WTC11 (cell line): ENCODE results near the gene HACD1. TPM values are rescaled to one million over a fixed set of nuclear protein-coding genes. Genes with fewer than 3 reads are reported as not detected.
A peak's percentile ranks its signal among the peaks of the same experiment; 100 is the strongest.

Experiments used
- ATAC-seq: fragments of 200-7000 bp; cut with Tn5 transposase; 2 replicates; pipeline ENCODE4 v1.10.0; 2021; ENCODE audit warnings: mild to moderate bottlenecking, moderate library complexity
- CTCF ChIA-PET: fragments of 300-600 bp; sonication (Branson Sonifier 250); formaldehyde crosslinking; loops from one replicate; lab custom pipeline; 2021; ENCODE audit warnings: antibody characterized with exemption; lab: Charles Lee
- POLR2A ChIA-PET: fragments of 350-600 bp; sonication (Branson Sonifier 250); formaldehyde crosslinking; loops from one replicate; lab custom pipeline; 2021; ENCODE audit warnings: antibody characterized with exemption; lab: Charles Lee
- DNase-seq: peaks from one replicate; pipeline ENCODE4 v3.0.0; 2021; ENCODE audit warnings: low spot score
- H3K27ac Mint-ChIP-seq: 2 replicates; pipeline ENCODE4 v1.8.0; 2021; ENCODE audit warnings: mixed read lengths
- H3K27me3 Mint-ChIP-seq: 2 replicates; pipeline ENCODE4 v1.8.0; 2021; ENCODE audit warnings: low read depth, mild to moderate bottlenecking, moderate library complexity, mixed read lengths
- H3K36me3 Mint-ChIP-seq: 2 replicates; pipeline ENCODE4 v1.8.0; 2021; ENCODE audit warnings: mixed read lengths
- H3K4me1 Mint-ChIP-seq: 2 replicates; pipeline ENCODE4 v1.8.0; 2022; ENCODE audit warnings: mixed read lengths
- H3K4me3 Mint-ChIP-seq: 2 replicates; pipeline ENCODE4 v1.8.0; 2021; ENCODE audit warnings: mild to moderate bottlenecking, moderate library complexity, mixed read lengths
- H3K9me3 Mint-ChIP-seq: 2 replicates; pipeline ENCODE4 v1.8.0; 2021; ENCODE audit warnings: mixed read lengths
- CBFB ChIP-seq: sonication (generic); formaldehyde crosslinking; IDR thresholded peaks from 2 replicates; pipeline ENCODE4 v1.8.1; 2022; ENCODE audit warnings: mild to moderate bottlenecking, low read depth, missing genetic modification reagents
- ELF4 ChIP-seq: sonication (generic); formaldehyde crosslinking; IDR thresholded peaks from 2 replicates; pipeline ENCODE4 v1.8.1; 2022; ENCODE audit warnings: low read depth, mild to moderate bottlenecking, moderate library complexity, missing genetic modification reagents
- GABPB1 ChIP-seq: sonication (generic); formaldehyde crosslinking; IDR thresholded peaks from 2 replicates; pipeline ENCODE4 v1.8.1; 2023; ENCODE audit warnings: mild to moderate bottlenecking, missing genetic modification reagents
- GTF2I ChIP-seq: fragments of 250-450 bp; sonication (Bioruptor Pico); conservative IDR thresholded peaks from 2 replicates; pipeline ENCODE4 v1.4.0; 2021; ENCODE audit warnings: mild to moderate bottlenecking
- JUN ChIP-seq: sonication (generic); formaldehyde crosslinking; IDR thresholded peaks from 2 replicates; pipeline ENCODE4 v1.8.0; 2023; ENCODE audit warnings: mild to moderate bottlenecking, missing genetic modification reagents
- PRRX2 ChIP-seq: fragments of 250-450 bp; sonication (Bioruptor Pico); IDR thresholded peaks from 2 replicates; pipeline ENCODE4 v1.8.0; 2021; ENCODE audit warnings: mild to moderate bottlenecking
- SMAD3 ChIP-seq: sonication (generic); formaldehyde crosslinking; IDR thresholded peaks from 2 replicates; pipeline ENCODE4 v1.8.0; 2022; ENCODE audit warnings: missing genetic modification reagents, mild to moderate bottlenecking, borderline replicate concordance
- TEAD1 ChIP-seq: sonication (generic); formaldehyde crosslinking; IDR thresholded peaks from 2 replicates; pipeline ENCODE4 v1.8.0; 2022; ENCODE audit warnings: mild to moderate bottlenecking, missing genetic modification reagents
- ZBTB21 ChIP-seq: sonication (generic); formaldehyde crosslinking; IDR thresholded peaks from 2 replicates; pipeline ENCODE4 v1.8.1; 2023; ENCODE audit warnings: mild to moderate bottlenecking, missing genetic modification reagents, borderline replicate concordance
- ZNF317 ChIP-seq: sonication (generic); formaldehyde crosslinking; IDR thresholded peaks from 2 replicates; pipeline ENCODE4 v1.8.1; 2023; ENCODE audit warnings: low read depth, mild to moderate bottlenecking, moderate library complexity, missing genetic modification reagents, borderline replicate concordance
- total RNA-seq: library from RNA; stranded (reverse); gene quantifications from 3 replicates; pipeline ENCODE4 v1.2.3, GENCODE V29; 2021
- TF ChIP-seq, protein P1 (sequence below): sonication (generic); formaldehyde crosslinking; IDR thresholded peaks from 2 replicates; pipeline ENCODE4 v1.8.0; 2023; ENCODE audit warnings: mild to moderate bottlenecking, missing genetic modification reagents
- TF ChIP-seq, protein P2 (sequence below): fragments of 250-450 bp; sonication (Bioruptor Pico); IDR thresholded peaks from 2 replicates; pipeline ENCODE4 v1.9.0; 2021; ENCODE audit warnings: mild to moderate bottlenecking
- TF ChIP-seq, protein P3 (sequence below): sonication (generic); formaldehyde crosslinking; IDR thresholded peaks from 2 replicates; pipeline ENCODE4 v1.8.1; 2023; ENCODE audit warnings: mild to moderate bottlenecking, missing genetic modification reagents, moderate library complexity
- TF ChIP-seq, protein P4 (sequence below): sonication (generic); formaldehyde crosslinking; IDR thresholded peaks from 2 replicates; pipeline ENCODE4 v1.8.1; 2022; ENCODE audit warnings: low read depth, missing genetic modification reagents, borderline replicate concordance
- TF ChIP-seq, protein P5 (sequence below): sonication (generic); formaldehyde crosslinking; conservative IDR thresholded peaks from 2 replicates; pipeline ENCODE4 v1.8.1; 2022; ENCODE audit warnings: mild to moderate bottlenecking, missing genetic modification reagents
- TF ChIP-seq, protein P6 (sequence below): fragments of 250-450 bp; sonication (Bioruptor Pico); IDR thresholded peaks from 2 replicates; pipeline ENCODE4 v1.9.0; 2021; ENCODE audit warnings: mild to moderate bottlenecking, borderline replicate concordance
- TF ChIP-seq, protein P7 (sequence below): sonication (generic); formaldehyde crosslinking; IDR thresholded peaks from 2 replicates; pipeline ENCODE4 v1.8.1; 2023; ENCODE audit warnings: mild to moderate bottlenecking, missing genetic modification reagents
- TF ChIP-seq, protein P8 (sequence below): sonication (generic); formaldehyde crosslinking; IDR thresholded peaks from 2 replicates; pipeline ENCODE4 v1.8.1; 2023; ENCODE audit warnings: mild to moderate bottlenecking, moderate library complexity, missing genetic modification reagents
- TF ChIP-seq, protein P9 (sequence below): sonication (generic); formaldehyde crosslinking; IDR thresholded peaks from 2 replicates; pipeline ENCODE4 v1.8.1; 2022; ENCODE audit warnings: low read depth, mild to moderate bottlenecking, moderate library complexity, missing genetic modification reagents, borderline replicate concordance

The HACD1 gene
- total RNA-seq, 1 experiment from 2014 or later, result 18.6 TPM

DNA sequence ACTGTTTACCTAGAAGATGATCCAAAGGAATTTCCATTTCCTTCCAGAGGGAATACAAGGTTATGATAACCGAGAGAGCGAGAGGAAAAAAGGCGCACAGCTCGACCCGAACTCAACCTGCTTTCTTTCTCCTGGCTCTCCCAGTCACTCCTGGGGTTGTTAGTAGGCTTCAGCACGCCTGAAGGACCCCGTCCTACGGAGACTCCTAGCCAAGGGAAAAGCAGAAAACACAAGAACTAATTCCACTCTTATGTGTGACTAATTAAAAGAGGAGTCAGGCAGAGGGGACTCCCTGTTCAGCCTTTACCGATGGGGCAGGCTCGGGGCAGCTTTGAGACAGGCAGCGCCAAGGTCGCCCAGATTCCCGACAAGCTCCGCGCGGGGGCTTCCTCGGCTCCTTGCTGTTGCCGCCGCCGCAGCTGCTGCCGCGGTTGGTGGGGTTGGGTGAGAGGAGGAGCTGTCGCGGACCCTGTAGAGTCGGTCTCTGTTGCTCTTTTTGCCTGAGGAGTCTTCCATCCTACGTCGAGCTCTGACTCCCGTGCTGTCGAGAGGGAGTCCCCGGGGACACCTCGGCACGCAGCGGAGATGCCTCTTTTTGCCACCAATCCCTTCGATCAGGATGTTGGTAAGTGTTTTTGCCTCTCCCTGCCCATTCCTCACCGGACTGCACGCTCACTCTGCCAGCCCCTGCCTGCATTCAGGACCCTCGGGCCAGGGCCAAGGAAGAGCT, 26.7 kb upstream of the HACD1 start, which contains the start of gene STAM:
TSS of gene STAM (plus strand) at position 397 of the 730 bp plus-strand sequence. CDS start at position 586, 189 bp downstream.
- ChIA-PET POLR2A (interaction anchor here (0.6 to 2.0 kb wide), 9 partner anchors 14 to 140 kb away, joined by 3 to 20 read pairs (median 3); partner anchors contain the start of gene HACD1), CTCF (interaction anchor here (0.6 to 2.5 kb wide), 6 partner anchors 26 to 268 kb away, joined by 3 to 15 read pairs (median 8); partner anchors contain the start of gene HACD1)
- peaks cover 15% of the 10 kb centered on the region for H3K36me3 Mint-ChIP-seq
- ATAC-seq, result peak; percentile 94
- peaks cover 11% of the 10 kb centered on the region for H3K9me3 Mint-ChIP-seq
- no peaks in the 10 kb centered on the region for H3K27me3 Mint-ChIP-seq
- H3K27ac Mint-ChIP-seq, result peak within 1 kb of the TSS; percentile 100
- peak within 1 kb of the TSS; percentile 94 for H3K4me3 Mint-ChIP-seq
- peak; percentile 86 for DNase-seq
- peaks cover 21% of the 10 kb centered on the region for H3K4me1 Mint-ChIP-seq
- TF ChIP-seq CBFB (CRISPR knock-in tag) (no peak), ELF4 (CRISPR knock-in tag) (no peak), SMAD3 (CRISPR knock-in tag) (no peak), ZNF317 (no peak), ZBTB21 (CRISPR knock-in tag) (0 out of 2 replicates have a peak, but pooled peaks have one; percentile 55), GABPB1 (CRISPR knock-in tag) (peak; percentile 9), TEAD1 (CRISPR knock-in tag) (no peak), GTF2I (CRISPR knock-in tag) (no peak), JUN (CRISPR knock-in tag) (no peak), PRRX2 (CRISPR knock-in tag) (no peak)
- TF ChIP-seq, protein P1, sequence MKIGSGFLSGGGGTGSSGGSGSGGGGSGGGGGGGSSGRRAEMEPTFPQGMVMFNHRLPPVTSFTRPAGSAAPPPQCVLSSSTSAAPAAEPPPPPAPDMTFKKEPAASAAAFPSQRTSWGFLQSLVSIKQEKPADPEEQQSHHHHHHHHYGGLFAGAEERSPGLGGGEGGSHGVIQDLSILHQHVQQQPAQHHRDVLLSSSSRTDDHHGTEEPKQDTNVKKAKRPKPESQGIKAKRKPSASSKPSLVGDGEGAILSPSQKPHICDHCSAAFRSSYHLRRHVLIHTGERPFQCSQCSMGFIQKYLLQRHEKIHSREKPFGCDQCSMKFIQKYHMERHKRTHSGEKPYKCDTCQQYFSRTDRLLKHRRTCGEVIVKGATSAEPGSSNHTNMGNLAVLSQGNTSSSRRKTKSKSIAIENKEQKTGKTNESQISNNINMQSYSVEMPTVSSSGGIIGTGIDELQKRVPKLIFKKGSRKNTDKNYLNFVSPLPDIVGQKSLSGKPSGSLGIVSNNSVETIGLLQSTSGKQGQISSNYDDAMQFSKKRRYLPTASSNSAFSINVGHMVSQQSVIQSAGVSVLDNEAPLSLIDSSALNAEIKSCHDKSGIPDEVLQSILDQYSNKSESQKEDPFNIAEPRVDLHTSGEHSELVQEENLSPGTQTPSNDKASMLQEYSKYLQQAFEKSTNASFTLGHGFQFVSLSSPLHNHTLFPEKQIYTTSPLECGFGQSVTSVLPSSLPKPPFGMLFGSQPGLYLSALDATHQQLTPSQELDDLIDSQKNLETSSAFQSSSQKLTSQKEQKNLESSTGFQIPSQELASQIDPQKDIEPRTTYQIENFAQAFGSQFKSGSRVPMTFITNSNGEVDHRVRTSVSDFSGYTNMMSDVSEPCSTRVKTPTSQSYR (CRISPR knock-in tag), result no peak
- TF ChIP-seq, protein P2, sequence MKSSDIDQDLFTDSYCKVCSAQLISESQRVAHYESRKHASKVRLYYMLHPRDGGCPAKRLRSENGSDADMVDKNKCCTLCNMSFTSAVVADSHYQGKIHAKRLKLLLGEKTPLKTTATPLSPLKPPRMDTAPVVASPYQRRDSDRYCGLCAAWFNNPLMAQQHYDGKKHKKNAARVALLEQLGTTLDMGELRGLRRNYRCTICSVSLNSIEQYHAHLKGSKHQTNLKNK (CRISPR knock-in tag), result no peak
- TF ChIP-seq, protein P3, sequence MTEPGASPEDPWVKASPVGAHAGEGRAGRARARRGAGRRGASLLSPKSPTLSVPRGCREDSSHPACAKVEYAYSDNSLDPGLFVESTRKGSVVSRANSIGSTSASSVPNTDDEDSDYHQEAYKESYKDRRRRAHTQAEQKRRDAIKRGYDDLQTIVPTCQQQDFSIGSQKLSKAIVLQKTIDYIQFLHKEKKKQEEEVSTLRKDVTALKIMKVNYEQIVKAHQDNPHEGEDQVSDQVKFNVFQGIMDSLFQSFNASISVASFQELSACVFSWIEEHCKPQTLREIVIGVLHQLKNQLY (CRISPR knock-in tag), result no peak
- TF ChIP-seq, protein P4, sequence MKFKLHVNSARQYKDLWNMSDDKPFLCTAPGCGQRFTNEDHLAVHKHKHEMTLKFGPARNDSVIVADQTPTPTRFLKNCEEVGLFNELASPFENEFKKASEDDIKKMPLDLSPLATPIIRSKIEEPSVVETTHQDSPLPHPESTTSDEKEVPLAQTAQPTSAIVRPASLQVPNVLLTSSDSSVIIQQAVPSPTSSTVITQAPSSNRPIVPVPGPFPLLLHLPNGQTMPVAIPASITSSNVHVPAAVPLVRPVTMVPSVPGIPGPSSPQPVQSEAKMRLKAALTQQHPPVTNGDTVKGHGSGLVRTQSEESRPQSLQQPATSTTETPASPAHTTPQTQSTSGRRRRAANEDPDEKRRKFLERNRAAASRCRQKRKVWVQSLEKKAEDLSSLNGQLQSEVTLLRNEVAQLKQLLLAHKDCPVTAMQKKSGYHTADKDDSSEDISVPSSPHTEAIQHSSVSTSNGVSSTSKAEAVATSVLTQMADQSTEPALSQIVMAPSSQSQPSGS (CRISPR knock-in tag), result no peak
- TF ChIP-seq, protein P5, sequence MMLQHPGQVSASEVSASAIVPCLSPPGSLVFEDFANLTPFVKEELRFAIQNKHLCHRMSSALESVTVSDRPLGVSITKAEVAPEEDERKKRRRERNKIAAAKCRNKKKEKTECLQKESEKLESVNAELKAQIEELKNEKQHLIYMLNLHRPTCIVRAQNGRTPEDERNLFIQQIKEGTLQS (CRISPR knock-in tag), result no peak
- TF ChIP-seq, protein P6, sequence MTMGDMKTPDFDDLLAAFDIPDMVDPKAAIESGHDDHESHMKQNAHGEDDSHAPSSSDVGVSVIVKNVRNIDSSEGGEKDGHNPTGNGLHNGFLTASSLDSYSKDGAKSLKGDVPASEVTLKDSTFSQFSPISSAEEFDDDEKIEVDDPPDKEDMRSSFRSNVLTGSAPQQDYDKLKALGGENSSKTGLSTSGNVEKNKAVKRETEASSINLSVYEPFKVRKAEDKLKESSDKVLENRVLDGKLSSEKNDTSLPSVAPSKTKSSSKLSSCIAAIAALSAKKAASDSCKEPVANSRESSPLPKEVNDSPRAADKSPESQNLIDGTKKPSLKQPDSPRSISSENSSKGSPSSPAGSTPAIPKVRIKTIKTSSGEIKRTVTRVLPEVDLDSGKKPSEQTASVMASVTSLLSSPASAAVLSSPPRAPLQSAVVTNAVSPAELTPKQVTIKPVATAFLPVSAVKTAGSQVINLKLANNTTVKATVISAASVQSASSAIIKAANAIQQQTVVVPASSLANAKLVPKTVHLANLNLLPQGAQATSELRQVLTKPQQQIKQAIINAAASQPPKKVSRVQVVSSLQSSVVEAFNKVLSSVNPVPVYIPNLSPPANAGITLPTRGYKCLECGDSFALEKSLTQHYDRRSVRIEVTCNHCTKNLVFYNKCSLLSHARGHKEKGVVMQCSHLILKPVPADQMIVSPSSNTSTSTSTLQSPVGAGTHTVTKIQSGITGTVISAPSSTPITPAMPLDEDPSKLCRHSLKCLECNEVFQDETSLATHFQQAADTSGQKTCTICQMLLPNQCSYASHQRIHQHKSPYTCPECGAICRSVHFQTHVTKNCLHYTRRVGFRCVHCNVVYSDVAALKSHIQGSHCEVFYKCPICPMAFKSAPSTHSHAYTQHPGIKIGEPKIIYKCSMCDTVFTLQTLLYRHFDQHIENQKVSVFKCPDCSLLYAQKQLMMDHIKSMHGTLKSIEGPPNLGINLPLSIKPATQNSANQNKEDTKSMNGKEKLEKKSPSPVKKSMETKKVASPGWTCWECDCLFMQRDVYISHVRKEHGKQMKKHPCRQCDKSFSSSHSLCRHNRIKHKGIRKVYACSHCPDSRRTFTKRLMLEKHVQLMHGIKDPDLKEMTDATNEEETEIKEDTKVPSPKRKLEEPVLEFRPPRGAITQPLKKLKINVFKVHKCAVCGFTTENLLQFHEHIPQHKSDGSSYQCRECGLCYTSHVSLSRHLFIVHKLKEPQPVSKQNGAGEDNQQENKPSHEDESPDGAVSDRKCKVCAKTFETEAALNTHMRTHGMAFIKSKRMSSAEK, result peak; percentile 52; the same call in 1 of the 2 replicates
- TF ChIP-seq, protein P7, sequence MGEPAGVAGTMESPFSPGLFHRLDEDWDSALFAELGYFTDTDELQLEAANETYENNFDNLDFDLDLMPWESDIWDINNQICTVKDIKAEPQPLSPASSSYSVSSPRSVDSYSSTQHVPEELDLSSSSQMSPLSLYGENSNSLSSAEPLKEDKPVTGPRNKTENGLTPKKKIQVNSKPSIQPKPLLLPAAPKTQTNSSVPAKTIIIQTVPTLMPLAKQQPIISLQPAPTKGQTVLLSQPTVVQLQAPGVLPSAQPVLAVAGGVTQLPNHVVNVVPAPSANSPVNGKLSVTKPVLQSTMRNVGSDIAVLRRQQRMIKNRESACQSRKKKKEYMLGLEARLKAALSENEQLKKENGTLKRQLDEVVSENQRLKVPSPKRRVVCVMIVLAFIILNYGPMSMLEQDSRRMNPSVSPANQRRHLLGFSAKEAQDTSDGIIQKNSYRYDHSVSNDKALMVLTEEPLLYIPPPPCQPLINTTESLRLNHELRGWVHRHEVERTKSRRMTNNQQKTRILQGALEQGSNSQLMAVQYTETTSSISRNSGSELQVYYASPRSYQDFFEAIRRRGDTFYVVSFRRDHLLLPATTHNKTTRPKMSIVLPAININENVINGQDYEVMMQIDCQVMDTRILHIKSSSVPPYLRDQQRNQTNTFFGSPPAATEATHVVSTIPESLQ, result no peak
- TF ChIP-seq, protein P8, sequence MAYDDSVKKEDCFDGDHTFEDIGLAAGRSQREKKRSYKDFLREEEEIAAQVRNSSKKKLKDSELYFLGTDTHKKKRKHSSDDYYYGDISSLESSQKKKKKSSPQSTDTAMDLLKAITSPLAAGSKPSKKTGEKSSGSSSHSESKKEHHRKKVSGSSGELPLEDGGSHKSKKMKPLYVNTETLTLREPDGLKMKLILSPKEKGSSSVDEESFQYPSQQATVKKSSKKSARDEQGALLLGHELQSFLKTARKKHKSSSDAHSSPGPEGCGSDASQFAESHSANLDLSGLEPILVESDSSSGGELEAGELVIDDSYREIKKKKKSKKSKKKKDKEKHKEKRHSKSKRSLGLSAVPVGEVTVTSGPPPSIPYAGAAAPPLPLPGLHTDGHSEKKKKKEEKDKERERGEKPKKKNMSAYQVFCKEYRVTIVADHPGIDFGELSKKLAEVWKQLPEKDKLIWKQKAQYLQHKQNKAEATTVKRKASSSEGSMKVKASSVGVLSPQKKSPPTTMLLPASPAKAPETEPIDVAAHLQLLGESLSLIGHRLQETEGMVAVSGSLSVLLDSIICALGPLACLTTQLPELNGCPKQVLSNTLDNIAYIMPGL (CRISPR knock-in tag), result no peak
- TF ChIP-seq, protein P9, sequence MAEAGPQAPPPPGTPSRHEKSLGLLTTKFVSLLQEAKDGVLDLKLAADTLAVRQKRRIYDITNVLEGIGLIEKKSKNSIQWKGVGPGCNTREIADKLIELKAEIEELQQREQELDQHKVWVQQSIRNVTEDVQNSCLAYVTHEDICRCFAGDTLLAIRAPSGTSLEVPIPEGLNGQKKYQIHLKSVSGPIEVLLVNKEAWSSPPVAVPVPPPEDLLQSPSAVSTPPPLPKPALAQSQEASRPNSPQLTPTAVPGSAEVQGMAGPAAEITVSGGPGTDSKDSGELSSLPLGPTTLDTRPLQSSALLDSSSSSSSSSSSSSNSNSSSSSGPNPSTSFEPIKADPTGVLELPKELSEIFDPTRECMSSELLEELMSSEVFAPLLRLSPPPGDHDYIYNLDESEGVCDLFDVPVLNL (CRISPR knock-in tag), result no peak
